Ascending aorta (tissue), 2 donors: ENCODE measurements around the gene CD52. TPM values are rescaled to one million over a fixed set of nuclear protein-coding genes. Genes with fewer than 3 reads are reported as not detected.

ENCODE experiments used
- DNase-seq, 2 donors: peaks; one replicate each; pipeline ENCODE4 v3.0.0-alpha.2; 2019; ENCODE audit warnings: low spot score in 2 of 2
- H3K27ac ChIP-seq, 2 donors: fragments of 200-600 bp; sonication (generic); one replicate each; pipeline ENCODE4 v1.5.1; 2016 to 2017; ENCODE audit warnings: mild to moderate bottlenecking in 1 of 2
- H3K27me3 ChIP-seq: fragments of 200-600 bp; sonication (generic); one replicate; pipeline ENCODE4 v1.5.1; 2017
- H3K36me3 ChIP-seq, 2 donors: fragments of 200-600 bp; sonication (generic); one replicate each; pipeline ENCODE4 v1.5.1; 2016
- H3K4me1 ChIP-seq, 2 donors: fragments of 200-600 bp; sonication (generic); one replicate each; pipeline ENCODE4 v1.5.1; 2016 to 2017; ENCODE audit warnings: mild to moderate bottlenecking in 1 of 2
- H3K4me3 ChIP-seq, 2 donors: fragments of 200-600 bp; sonication (generic); one replicate each; pipeline ENCODE4 v1.5.1; 2016 to 2017; ENCODE audit warnings: mild to moderate bottlenecking in 1 of 2
- H3K9me3 ChIP-seq, 2 donors: fragments of 200-600 bp; sonication (generic); one replicate each; pipeline ENCODE4 v1.5.1; 2016
- CTCF ChIP-seq, 3 experiments: fragments of 200-600 bp in 2 of 3; fragments of 450-650 bp in 1 of 3; sonication (generic) in 2 of 3; IDR thresholded peaks; one replicate each; pipeline ENCODE4 v1.5.1; 2016 to 2019; ENCODE audit warnings: antibody characterized with exemption in 3 of 3, mild to moderate bottlenecking in 1 of 3, moderate library complexity in 1 of 3
- intact Hi-C: fragments of 100-400 bp; cut with DNase I; formaldehyde crosslinking; loops from one replicate; pipeline ENCODE4 v1.15.1; 2023
- total RNA-seq: library from RNA; depleted of rRNA; stranded (reverse); fragments of >200 nt; gene quantifications from one replicate; pipeline ENCODE4 v1.1.0, GENCODE V29; 2016

Gene CD52
- total RNA-seq, 1 donor from 2014 or later: not detected

- no peak overlapping the region for H3K27ac ChIP-seq
- no peaks in the 10 kb centered on the region for H3K27me3 ChIP-seq
- no peaks in the 10 kb centered on the region for H3K4me1 ChIP-seq
- DNase-seq: no peak
- no peaks in the 10 kb centered on the region for H3K36me3 ChIP-seq
- H3K4me3 ChIP-seq: no peak overlapping the region
- intact Hi-C loops: no loop called here
- H3K9me3 ChIP-seq: no peaks in the 10 kb centered on the region
- TF ChIP-seq CTCF (IDR thresholded peaks at IDR 0.05): no peak
Observed at GRCh38 chr1:26349188-26349876, 31.6 kb downstream of the CD52 start.

- Histone ChIP-seq H3K9me3 (no peaks in the 10 kb centered on the region), H3K4me1 (no peaks in the 10 kb centered on the region), H3K36me3 (no peaks in the 10 kb centered on the region), H3K27ac (no peak overlapping the region), H3K4me3 (no peak overlapping the region), H3K27me3 (no peaks in the 10 kb centered on the region)
- TF ChIP-seq CTCF (IDR thresholded peaks at IDR 0.05): no peak
- intact Hi-C loops: no loop called here
- DNase-seq: no peak
Observed at GRCh38 chr1:26349877-26350244, 32.1 kb downstream of the CD52 start.

GRCh38 chr1:26350343-26350700 is 32.6 kb downstream of the CD52 start:
- Histone ChIP-seq H3K27ac (no peak overlapping the region), H3K4me3 (no peak overlapping the region), H3K27me3 (no peaks in the 10 kb centered on the region), H3K9me3 (no peaks in the 10 kb centered on the region), H3K36me3 (no peaks in the 10 kb centered on the region), H3K4me1 (no peaks in the 10 kb centered on the region)
- no peak for TF ChIP-seq CTCF (IDR thresholded peaks at IDR 0.05)
- intact Hi-C loops: no loop called here
- no peak for DNase-seq

GRCh38 chr1:26350701-26351589 is 33.2 kb downstream of the CD52 start:
- TF ChIP-seq CTCF (IDR thresholded peaks at IDR 0.05): no peak

GRCh38 chr1:26351590-26352337 is 34.0 kb downstream of the CD52 start:
- H3K4me1 ChIP-seq: no peaks in the 10 kb centered on the region
- no peak for TF ChIP-seq CTCF (IDR thresholded peaks at IDR 0.05)
- no peaks in the 10 kb centered on the region for H3K27me3 ChIP-seq
- H3K4me3 ChIP-seq: no peak overlapping the region
- intact Hi-C loops: no loop called here
- H3K27ac ChIP-seq: no peak overlapping the region
- H3K36me3 ChIP-seq: no peaks in the 10 kb centered on the region
- DNase-seq: no peak
- H3K9me3 ChIP-seq: no peaks in the 10 kb centered on the region

More at GRCh38 chr1:26350701-26351589, 33.2 kb downstream of the CD52 start:
- DNase-seq: no peak
- H3K9me3 ChIP-seq: no peaks in the 10 kb centered on the region
- H3K27me3 ChIP-seq: no peaks in the 10 kb centered on the region
- H3K36me3 ChIP-seq: no peaks in the 10 kb centered on the region
- intact Hi-C loops: no loop called here
- H3K27ac ChIP-seq: no peak overlapping the region
- H3K4me3 ChIP-seq: no peak overlapping the region
- no peaks in the 10 kb centered on the region for H3K4me1 ChIP-seq
